H1 (cell line): ENCODE data around the gene MMP13.

Experiments used
- EZH2 ChIP-seq: fragments of 200-600 bp; sonication (generic); IDR thresholded peaks from 2 replicates; pipeline ENCODE4 v1.7.1; 2012; ENCODE audit warnings: low read depth, mild to moderate bottlenecking, moderate library complexity, low read length, inconsistent platforms; ENCODE audit not compliant: severe bottlenecking
- KDM5A ChIP-seq: fragments of 200-600 bp; IDR thresholded peaks from 2 replicates; pipeline ENCODE4 v1.7.1; 2012; ENCODE audit warnings: mild to moderate bottlenecking, low read length, inconsistent platforms, mixed read lengths
- POLR2A ChIP-seq, 2 experiments: IDR thresholded peaks; 1 replicate in 1 of 2; 2 replicates in 1 of 2; pipeline ENCODE4 v1.6.1; 2011; ENCODE audit warnings: low read depth in 2 of 2, low read length in 2 of 2, mild to moderate bottlenecking in 2 of 2; ENCODE audit errors: control extremely low read depth in 1 of 2
- POLR2AphosphoS5 ChIP-seq: IDR thresholded peaks from 2 replicates; pipeline ENCODE4 v1.6.1; 2011; ENCODE audit warnings: low read depth, low read length
- POU5F1 ChIP-seq: IDR thresholded peaks from 2 replicates; pipeline ENCODE4 v1.6.1; 2011; ENCODE audit warnings: low read depth, mild to moderate bottlenecking, low read length, moderate library complexity
- RFX5 ChIP-seq: IDR thresholded peaks from 2 replicates; pipeline ENCODE4 v1.6.1; 2011; ENCODE audit warnings: low read depth, low read length, improper control_type of control experiment, borderline replicate concordance
- SIX5 ChIP-seq: IDR thresholded peaks from 2 replicates; pipeline ENCODE4 v1.6.1; 2011; ENCODE audit warnings: mild to moderate bottlenecking, low read depth, low read length
- TEAD4 ChIP-seq: IDR thresholded peaks from 2 replicates; pipeline ENCODE4 v1.6.1; 2012; ENCODE audit warnings: low read depth, low read length, inconsistent platforms, mixed read lengths
- YY1 ChIP-seq: IDR thresholded peaks from 2 replicates; pipeline ENCODE4 v1.6.1; 2011; ENCODE audit warnings: low read depth, mild to moderate bottlenecking, low read length
- TF ChIP-seq, protein P1 (sequence below), 3 experiments: IDR thresholded peaks; 1 replicate in 2 of 3; 2 replicates in 1 of 3; pipeline versions ENCODE4 v1.5.1 to v1.6.1; 2011; ENCODE audit warnings: low read length in 3 of 3, mild to moderate bottlenecking in 3 of 3, inconsistent platforms in 2 of 3, low read depth in 1 of 3, moderate library complexity in 1 of 3; ENCODE audit not compliant: insufficient read depth in 1 of 3; ENCODE audit errors: control extremely low read depth in 1 of 3
- TF ChIP-seq, protein P2 (sequence below): IDR thresholded peaks from 2 replicates; pipeline ENCODE4 v1.6.1; 2011; ENCODE audit warnings: low read length, improper control_type of control experiment

- TF ChIP-seq EZH2 (no peak), RFX5 (no peak), KDM5A (no peak), YY1 (no peak), POU5F1 (no peak), SIX5 (no peak), POLR2A (IDR thresholded peaks at IDR 0.05; ENCODE audit: control extremely low read depth in 1 of 2, low read depth in 2 of 2, low read length in 2 of 2) (no peak), TEAD4 (no peak), POLR2AphosphoS5 (no peak)
- TF ChIP-seq, protein P1, sequence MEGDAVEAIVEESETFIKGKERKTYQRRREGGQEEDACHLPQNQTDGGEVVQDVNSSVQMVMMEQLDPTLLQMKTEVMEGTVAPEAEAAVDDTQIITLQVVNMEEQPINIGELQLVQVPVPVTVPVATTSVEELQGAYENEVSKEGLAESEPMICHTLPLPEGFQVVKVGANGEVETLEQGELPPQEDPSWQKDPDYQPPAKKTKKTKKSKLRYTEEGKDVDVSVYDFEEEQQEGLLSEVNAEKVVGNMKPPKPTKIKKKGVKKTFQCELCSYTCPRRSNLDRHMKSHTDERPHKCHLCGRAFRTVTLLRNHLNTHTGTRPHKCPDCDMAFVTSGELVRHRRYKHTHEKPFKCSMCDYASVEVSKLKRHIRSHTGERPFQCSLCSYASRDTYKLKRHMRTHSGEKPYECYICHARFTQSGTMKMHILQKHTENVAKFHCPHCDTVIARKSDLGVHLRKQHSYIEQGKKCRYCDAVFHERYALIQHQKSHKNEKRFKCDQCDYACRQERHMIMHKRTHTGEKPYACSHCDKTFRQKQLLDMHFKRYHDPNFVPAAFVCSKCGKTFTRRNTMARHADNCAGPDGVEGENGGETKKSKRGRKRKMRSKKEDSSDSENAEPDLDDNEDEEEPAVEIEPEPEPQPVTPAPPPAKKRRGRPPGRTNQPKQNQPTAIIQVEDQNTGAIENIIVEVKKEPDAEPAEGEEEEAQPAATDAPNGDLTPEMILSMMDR (IDR thresholded peaks at IDR 0.05; ENCODE audit: control extremely low read depth in 1 of 3, insufficient read depth in 1 of 3, low read depth in 1 of 3, low read length in 3 of 3): no peak
- TF ChIP-seq, protein P2, sequence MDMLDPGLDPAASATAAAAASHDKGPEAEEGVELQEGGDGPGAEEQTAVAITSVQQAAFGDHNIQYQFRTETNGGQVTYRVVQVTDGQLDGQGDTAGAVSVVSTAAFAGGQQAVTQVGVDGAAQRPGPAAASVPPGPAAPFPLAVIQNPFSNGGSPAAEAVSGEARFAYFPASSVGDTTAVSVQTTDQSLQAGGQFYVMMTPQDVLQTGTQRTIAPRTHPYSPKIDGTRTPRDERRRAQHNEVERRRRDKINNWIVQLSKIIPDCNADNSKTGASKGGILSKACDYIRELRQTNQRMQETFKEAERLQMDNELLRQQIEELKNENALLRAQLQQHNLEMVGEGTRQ: no peak
Measured at GRCh38 chr11:102934735-102935134, 20.8 kb downstream of the MMP13 start.
